Head of caudate nucleus (tissue), 42 donors: Measurements from ENCODE around the gene SKIC8.
A peak's percentile ranks its signal among the peaks of the same experiment; 100 is the strongest.

Source experiments
- DNase-seq, 42 donors: peaks; one replicate each; pipeline versions ENCODE4 v3.0.0 to v3.0.0-alpha.2; 2020 to 2021; ENCODE audit warnings: mixed read lengths in 7 of 42
- intact Hi-C: fragments of 100-400 bp; cut with DNase I; formaldehyde crosslinking; loops from one replicate; pipeline ENCODE4 v1.15.0; 2022

The SKIC8 gene

GRCh38 chr15:78322724-78323521 is 23.5 kb upstream of the SKIC8 start:
- no peak for DNase-seq
- intact Hi-C loops = no loop called here

GRCh38 chr15:78322243-78322642 is 22.8 kb upstream of the SKIC8 start:
- intact Hi-C loops = no loop called here
- DNase-seq = no peak

GRCh38 chr15:78321786-78322185 is 22.4 kb upstream of the SKIC8 start:
- DNase-seq = no peak
- intact Hi-C loops = no loop called here

GRCh38 chr15:78321041-78321570 is 21.7 kb upstream of the SKIC8 start:
- intact Hi-C loops = no loop called here
- DNase-seq = no peak

GRCh38 chr15:78320183-78320582 is 20.8 kb upstream of the SKIC8 start:
- intact Hi-C loops = no loop called here
- no peak for DNase-seq

GRCh38 chr15:78319588-78319987 is 20.2 kb upstream of the SKIC8 start:
- intact Hi-C loops = no loop called here
- DNase-seq = no peak

GRCh38 chr15:78317145-78317836 is 17.9 kb upstream of the SKIC8 start:
- intact Hi-C loops = no loop called here

GRCh38 chr15:78316283-78317083 is 17.1 kb upstream of the SKIC8 start:
- DNase-seq = peak in 41 of 42 donors; percentile 37 to 88 (median 70)
- intact Hi-C loops = no loop called here

More at GRCh38 chr15:78317145-78317836, 17.9 kb upstream of the SKIC8 start:
- peak in 10 of 42 donors; percentile 5 to 35 (median 20) for DNase-seq

GRCh38 chr15:78315686-78316282 is 16.4 kb upstream of the SKIC8 start:
- peak in 6 of 42 donors; percentile 9 to 30 (median 22) for DNase-seq
- intact Hi-C loops = no loop called here

- intact Hi-C loops = no loop called here
- no peak for DNase-seq
Measured at GRCh38 chr15:78314181-78314581, 14.8 kb upstream of the SKIC8 start.

- intact Hi-C loops = no loop called here
Measured at GRCh38 chr15:78313383-78313782, 14.0 kb upstream of the SKIC8 start.

GRCh38 chr15:78312957-78313356 is 13.5 kb upstream of the SKIC8 start:
- intact Hi-C loops = no loop called here

More at GRCh38 chr15:78313383-78313782, 14.0 kb upstream of the SKIC8 start:
- no peak for DNase-seq

GRCh38 chr15:78312536-78312935 is 13.1 kb upstream of the SKIC8 start:
- no peak for DNase-seq
- intact Hi-C loops = no loop called here

More at GRCh38 chr15:78312957-78313356, 13.5 kb upstream of the SKIC8 start:
- no peak for DNase-seq

- no peak for DNase-seq
- intact Hi-C loops = no loop called here
Measured at GRCh38 chr15:78311292-78311691, 11.9 kb upstream of the SKIC8 start.

- intact Hi-C loops = loop anchor here (5.0 kb wide), 2 partner anchors 114 to 174 kb away; no protein-coding TSS in a partner anchor
- DNase-seq = peak; percentile 68 to 91 (median 82)
Measured at GRCh38 chr15:78308422-78309032, 9.1 kb upstream of the SKIC8 start.

GRCh38 chr15:78307976-78308375 is 8.6 kb upstream of the SKIC8 start:
- no peak for DNase-seq
- intact Hi-C loops = loop anchor here (5.0 kb wide), 2 partner anchors 114 to 174 kb away; no protein-coding TSS in a partner anchor

GRCh38 chr15:78306176-78306774 is 6.9 kb upstream of the SKIC8 start:
- no peak for DNase-seq
- intact Hi-C loops = loop anchor here (5.0 kb wide), 2 partner anchors 116 to 176 kb away; no protein-coding TSS in a partner anchor
